SK-N-SH treated with all-trans-retinoic acid at 6 μM for 48 hours (cell line): Measurements from ENCODE around the gene TCERG1L.

ENCODE experiments used
- CREB5 ChIP-seq: fragments of 250-450 bp; sonication (Bioruptor Pico); IDR thresholded peaks from 2 replicates; pipeline ENCODE4 v1.5.1; 2020; ENCODE audit warnings: low read depth, mild to moderate bottlenecking, moderate library complexity
- ESRRG ChIP-seq: fragments of 250-450 bp; sonication (Bioruptor Pico); IDR thresholded peaks from 2 replicates; pipeline ENCODE4 v1.6.1; 2021; ENCODE audit warnings: mild to moderate bottlenecking

DNA sequence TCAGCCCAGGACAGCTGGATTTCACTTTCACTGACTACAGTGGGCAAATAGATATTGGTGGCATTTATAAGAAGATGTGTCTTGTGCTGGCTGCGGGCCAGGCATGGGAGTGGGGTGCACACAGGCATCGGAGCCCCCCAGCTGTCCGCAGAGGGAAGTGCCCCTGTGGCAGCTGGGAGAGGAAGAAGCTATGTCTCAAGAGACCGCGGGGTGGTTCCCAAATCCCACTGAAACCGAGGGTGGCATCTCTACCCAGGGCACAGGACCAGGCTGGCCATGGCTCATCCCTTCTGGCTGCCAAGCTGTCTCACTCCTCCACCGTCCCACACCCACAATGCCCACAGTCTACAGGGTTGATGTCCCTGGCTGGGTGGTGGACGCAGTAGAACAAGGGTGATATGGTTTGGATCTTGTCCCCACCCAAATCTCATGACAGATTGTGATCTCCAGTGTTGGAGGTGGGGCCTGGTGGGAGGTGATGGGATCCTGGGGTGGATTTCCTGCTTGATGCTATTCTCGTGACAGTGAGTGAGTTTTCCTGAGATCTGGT is 94.8 kb downstream of the TCERG1L start:
- TF ChIP-seq ESRRG (no peak), CREB5 (CRISPR knock-in tag) (no peak)
